GM13977 (cell line): ENCODE data around the gene STOML1.

Experiments used
- DNase-seq: peaks from one replicate; pipeline ENCODE4 v3.0.0; 2012; ENCODE audit warnings: low spot score
- in situ Hi-C: fragments of 300-500 bp; cut with MboI; formaldehyde crosslinking; loops from one replicate; pipeline ENCODE4 v1.12.0; 2022; ENCODE audit warnings: low sequenced_read_pairs, low pct_unique_long_range_greater_than_20kb, mixed read lengths, inconsistent platforms; ENCODE audit not compliant: unreplicated experiment
- TF ChIP-seq, protein P1 (sequence below): IDR thresholded peaks from 2 replicates; pipeline ENCODE4 v1.5.1; 2012; ENCODE audit warnings: mild to moderate bottlenecking, control low read depth; ENCODE audit not compliant: insufficient read depth; ENCODE audit errors: extremely low read depth, missing control alignments

The STOML1 gene

GRCh38 chr15:73987250-73987649, 4.8 kb downstream of the STOML1 start:
- no peak for DNase-seq
- in situ Hi-C loops: no loop called here
- TF ChIP-seq, protein P1, sequence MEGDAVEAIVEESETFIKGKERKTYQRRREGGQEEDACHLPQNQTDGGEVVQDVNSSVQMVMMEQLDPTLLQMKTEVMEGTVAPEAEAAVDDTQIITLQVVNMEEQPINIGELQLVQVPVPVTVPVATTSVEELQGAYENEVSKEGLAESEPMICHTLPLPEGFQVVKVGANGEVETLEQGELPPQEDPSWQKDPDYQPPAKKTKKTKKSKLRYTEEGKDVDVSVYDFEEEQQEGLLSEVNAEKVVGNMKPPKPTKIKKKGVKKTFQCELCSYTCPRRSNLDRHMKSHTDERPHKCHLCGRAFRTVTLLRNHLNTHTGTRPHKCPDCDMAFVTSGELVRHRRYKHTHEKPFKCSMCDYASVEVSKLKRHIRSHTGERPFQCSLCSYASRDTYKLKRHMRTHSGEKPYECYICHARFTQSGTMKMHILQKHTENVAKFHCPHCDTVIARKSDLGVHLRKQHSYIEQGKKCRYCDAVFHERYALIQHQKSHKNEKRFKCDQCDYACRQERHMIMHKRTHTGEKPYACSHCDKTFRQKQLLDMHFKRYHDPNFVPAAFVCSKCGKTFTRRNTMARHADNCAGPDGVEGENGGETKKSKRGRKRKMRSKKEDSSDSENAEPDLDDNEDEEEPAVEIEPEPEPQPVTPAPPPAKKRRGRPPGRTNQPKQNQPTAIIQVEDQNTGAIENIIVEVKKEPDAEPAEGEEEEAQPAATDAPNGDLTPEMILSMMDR: no peak

GRCh38 chr15:73986776-73987056, 5.4 kb downstream of the STOML1 start:
- no peak for DNase-seq
- TF ChIP-seq, protein P1: no peak
- in situ Hi-C loops: no loop called here

GRCh38 chr15:73986055-73986775, 5.9 kb downstream of the STOML1 start:
- in situ Hi-C loops: no loop called here
- DNase-seq: no peak
- TF ChIP-seq, protein P1: no peak

GRCh38 chr15:73985101-73985873, 6.8 kb downstream of the STOML1 start:
- TF ChIP-seq, protein P1: no peak
- in situ Hi-C loops: no loop called here
- no peak for DNase-seq

GRCh38 chr15:73984208-73984979, 7.7 kb downstream of the STOML1 start:
- in situ Hi-C loops: no loop called here
- DNase-seq: no peak
- TF ChIP-seq, protein P1: no peak

- in situ Hi-C loops: no loop called here
- TF ChIP-seq, protein P1: no peak
- DNase-seq: no peak
Measured at GRCh38 chr15:73983773-73984172, 8.3 kb downstream of the STOML1 start.
